ENCODE data around the gene COX8C.

DNA sequence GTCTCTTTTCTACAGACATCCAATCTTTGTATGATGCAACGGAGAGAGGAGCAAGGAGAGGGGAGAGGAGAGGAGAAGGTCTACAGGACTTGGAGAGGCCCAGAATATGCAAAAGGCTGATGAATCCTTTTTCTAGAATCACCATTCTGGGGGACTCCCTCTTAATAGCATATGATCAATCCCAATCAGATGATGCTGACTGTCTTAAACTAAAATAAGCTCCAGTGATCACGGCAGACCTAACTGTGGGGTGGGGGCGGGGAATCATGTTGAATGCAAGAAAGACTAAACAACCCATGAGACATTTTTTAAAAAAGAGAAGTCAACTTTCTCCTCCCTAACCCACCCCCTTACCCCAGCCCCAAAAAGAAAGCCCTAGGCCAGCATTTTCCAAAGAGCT is 47.6 kb upstream of the COX8C start:
- no peak for TF ChIP-seq POLR2A (IDR thresholded peaks at IDR 0.05; ENCODE audit: low read depth, low read length)
- no peak for TF ChIP-seq BHLHE40 (IDR thresholded peaks at IDR 0.05; ENCODE audit: borderline replicate concordance in 1 of 2, low read depth in 2 of 2, low read length in 1 of 2)

Data from GM12878 (cell line).